Activated naive CD8-positive, alpha-beta T cell treated with anti-CD3 and anti-CD28 coated beads, Interleukin-2, amount 10 ng/mL, durations not matched to agents 7 days and 5 days (primary cell): ENCODE data around the gene IGF2R. TPM values are rescaled to one million over a fixed set of nuclear protein-coding genes. Genes with fewer than 3 reads are reported as not detected.
A peak's percentile ranks its signal among the peaks of the same experiment; 100 is the strongest.

ENCODE experiments used
- ATAC-seq: fragments of 150-1000 bp; cut with Tn5 transposase; one replicate; pipeline ENCODE4 v1.10.0; 2021; ENCODE audit warnings: low read depth, moderate library complexity
- POLR2A ChIA-PET: fragments of 350-600 bp; sonication (Branson Sonifier 250); formaldehyde crosslinking; loops from one replicate; lab custom pipeline; 2021; ENCODE audit warnings: antibody characterized with exemption; lab: Charles Lee
- DNase-seq: peaks from one replicate; pipeline ENCODE4 v3.0.0; 2021
- H3K27ac Mint-ChIP-seq: one replicate; pipeline ENCODE4 v1.8.0; 2022; ENCODE audit warnings: mild to moderate bottlenecking, mixed read lengths
- H3K27me3 Mint-ChIP-seq: one replicate; pipeline ENCODE4 v1.8.0; 2022; ENCODE audit warnings: mild to moderate bottlenecking, moderate library complexity, mixed read lengths
- H3K36me3 Mint-ChIP-seq: one replicate; pipeline ENCODE4 v1.8.0; 2021; ENCODE audit warnings: mild to moderate bottlenecking, mixed read lengths
- H3K4me1 Mint-ChIP-seq: one replicate; pipeline ENCODE4 v1.8.0; 2021; ENCODE audit warnings: mixed read lengths
- H3K4me3 Mint-ChIP-seq: one replicate; pipeline ENCODE4 v1.8.0; 2022; ENCODE audit warnings: mild to moderate bottlenecking, moderate library complexity, mixed read lengths
- H3K9me3 Mint-ChIP-seq: one replicate; pipeline ENCODE4 v1.8.0; 2021; ENCODE audit warnings: mixed read lengths
- total RNA-seq, 2 experiments: library from RNA; stranded (reverse); gene quantifications; one replicate each; pipeline ENCODE4 v1.2.3, GENCODE V29; 2021

The IGF2R gene
- total RNA-seq, 2 experiments from 2014 or later = 75.0 to 77.7 TPM

GRCh38 chr6:160031871-160032270 is 63.0 kb downstream of the IGF2R start:
- Mint-ChIP-seq H3K36me3 (peaks cover 59% of the 10 kb centered on the region), H3K4me1 (peaks cover 15% of the 10 kb centered on the region), H3K4me3 (no peak overlapping the region), H3K27me3 (no peaks in the 10 kb centered on the region), H3K9me3 (no peaks in the 10 kb centered on the region), H3K27ac (no peak overlapping the region)
- POLR2A ChIA-PET = no interaction called here
- no peak for DNase-seq
- ATAC-seq = no peak

GRCh38 chr6:160032538-160032937 is 63.7 kb downstream of the IGF2R start:
- Mint-ChIP-seq H3K9me3 (no peaks in the 10 kb centered on the region), H3K27ac (no peak overlapping the region), H3K4me1 (peaks cover 15% of the 10 kb centered on the region), H3K27me3 (no peaks in the 10 kb centered on the region), H3K36me3 (peaks cover 56% of the 10 kb centered on the region), H3K4me3 (no peak overlapping the region)
- no peak for DNase-seq
- no peak for ATAC-seq
- POLR2A ChIA-PET = no interaction called here

- Mint-ChIP-seq H3K27me3 (no peaks in the 10 kb centered on the region), H3K4me3 (no peak overlapping the region), H3K4me1 (peaks cover 13% of the 10 kb centered on the region), H3K27ac (no peak overlapping the region), H3K9me3 (no peaks in the 10 kb centered on the region), H3K36me3 (peaks cover 50% of the 10 kb centered on the region)
- ATAC-seq (no peak), DNase-seq (no peak)
- POLR2A ChIA-PET = no interaction called here
Observed at GRCh38 chr6:160034036-160034930, 65.4 kb downstream of the IGF2R start.

GRCh38 chr6:160035241-160035640 is 66.4 kb downstream of the IGF2R start:
- no peaks in the 10 kb centered on the region for H3K9me3 Mint-ChIP-seq
- peaks cover 18% of the 10 kb centered on the region for H3K4me1 Mint-ChIP-seq
- ATAC-seq (no peak), DNase-seq (no peak)
- H3K4me3 Mint-ChIP-seq = no peak overlapping the region
- no peaks in the 10 kb centered on the region for H3K27me3 Mint-ChIP-seq
- H3K36me3 Mint-ChIP-seq = peaks cover 45% of the 10 kb centered on the region
- POLR2A ChIA-PET = no interaction called here
- H3K27ac Mint-ChIP-seq = no peak overlapping the region

- peaks cover 46% of the 10 kb centered on the region for H3K36me3 Mint-ChIP-seq
- ATAC-seq = peak; percentile 26
Observed at GRCh38 chr6:160035693-160036330, 66.9 kb downstream of the IGF2R start.

GRCh38 chr6:160036331-160036695 is 67.4 kb downstream of the IGF2R start:
- Mint-ChIP-seq H3K27me3 (no peaks in the 10 kb centered on the region), H3K4me1 (peaks cover 17% of the 10 kb centered on the region), H3K4me3 (no peak overlapping the region), H3K9me3 (no peaks in the 10 kb centered on the region), H3K27ac (no peak overlapping the region), H3K36me3 (peaks cover 49% of the 10 kb centered on the region)
- POLR2A ChIA-PET = no interaction called here
- ATAC-seq = no peak
- no peak for DNase-seq

More at GRCh38 chr6:160035693-160036330, 66.9 kb downstream of the IGF2R start:
- no peaks in the 10 kb centered on the region for H3K27me3 Mint-ChIP-seq
- POLR2A ChIA-PET = no interaction called here
- H3K9me3 Mint-ChIP-seq = no peaks in the 10 kb centered on the region
- no peak for DNase-seq
- H3K27ac Mint-ChIP-seq = no peak overlapping the region
- H3K4me3 Mint-ChIP-seq = no peak overlapping the region
- peaks cover 17% of the 10 kb centered on the region for H3K4me1 Mint-ChIP-seq

GRCh38 chr6:160036790-160037206 is 67.9 kb downstream of the IGF2R start:
- POLR2A ChIA-PET = no interaction called here
- H3K27me3 Mint-ChIP-seq = no peaks in the 10 kb centered on the region
- ATAC-seq (no peak), DNase-seq (no peak)
- H3K36me3 Mint-ChIP-seq = peaks cover 46% of the 10 kb centered on the region
- H3K27ac Mint-ChIP-seq = no peak overlapping the region
- H3K9me3 Mint-ChIP-seq = no peaks in the 10 kb centered on the region
- H3K4me3 Mint-ChIP-seq = no peak overlapping the region
- peaks cover 21% of the 10 kb centered on the region for H3K4me1 Mint-ChIP-seq

GRCh38 chr6:160038479-160038878 is 69.6 kb downstream of the IGF2R start:
- Mint-ChIP-seq H3K36me3 (peaks cover 43% of the 10 kb centered on the region), H3K27me3 (no peaks in the 10 kb centered on the region), H3K4me3 (no peak overlapping the region), H3K4me1 (peaks cover 25% of the 10 kb centered on the region), H3K27ac (no peak overlapping the region), H3K9me3 (no peaks in the 10 kb centered on the region)
- POLR2A ChIA-PET = no interaction called here
- ATAC-seq (no peak), DNase-seq (no peak)

- H3K27ac Mint-ChIP-seq = peak overlapping the region; percentile 42
- H3K9me3 Mint-ChIP-seq = no peaks in the 10 kb centered on the region
- DNase-seq = no peak
- H3K36me3 Mint-ChIP-seq = peaks cover 41% of the 10 kb centered on the region
- POLR2A ChIA-PET = no interaction called here
- ATAC-seq = no peak
- peaks cover 25% of the 10 kb centered on the region for H3K4me1 Mint-ChIP-seq
- H3K4me3 Mint-ChIP-seq = no peak overlapping the region
- no peaks in the 10 kb centered on the region for H3K27me3 Mint-ChIP-seq
Observed at GRCh38 chr6:160039441-160039840, 70.6 kb downstream of the IGF2R start.

- Mint-ChIP-seq H3K4me3 (no peak overlapping the region), H3K4me1 (peaks cover 25% of the 10 kb centered on the region), H3K9me3 (no peaks in the 10 kb centered on the region), H3K27ac (no peak overlapping the region), H3K27me3 (no peaks in the 10 kb centered on the region), H3K36me3 (peaks cover 43% of the 10 kb centered on the region)
- ATAC-seq (no peak), DNase-seq (no peak)
- POLR2A ChIA-PET = no interaction called here
Observed at GRCh38 chr6:160040055-160040454, 71.2 kb downstream of the IGF2R start.

- POLR2A ChIA-PET = no interaction called here
- no peaks in the 10 kb centered on the region for H3K9me3 Mint-ChIP-seq
Observed at GRCh38 chr6:160040527-160041264, 71.8 kb downstream of the IGF2R start.

GRCh38 chr6:160041608-160042007 is 72.7 kb downstream of the IGF2R start:
- Mint-ChIP-seq H3K9me3 (no peaks in the 10 kb centered on the region), H3K4me3 (no peak overlapping the region), H3K27me3 (no peaks in the 10 kb centered on the region), H3K4me1 (peaks cover 23% of the 10 kb centered on the region), H3K27ac (peak overlapping the region; percentile 8), H3K36me3 (peaks cover 39% of the 10 kb centered on the region)
- POLR2A ChIA-PET = no interaction called here
- no peak for DNase-seq
- ATAC-seq = peak; percentile 66

More at GRCh38 chr6:160040527-160041264, 71.8 kb downstream of the IGF2R start:
- peaks cover 46% of the 10 kb centered on the region for H3K36me3 Mint-ChIP-seq
- ATAC-seq (no peak), DNase-seq (no peak)
- H3K4me3 Mint-ChIP-seq = no peak overlapping the region
- no peaks in the 10 kb centered on the region for H3K27me3 Mint-ChIP-seq
- H3K4me1 Mint-ChIP-seq = peaks cover 25% of the 10 kb centered on the region
- no peak overlapping the region for H3K27ac Mint-ChIP-seq

GRCh38 chr6:160042014-160042773 is 73.3 kb downstream of the IGF2R start:
- Mint-ChIP-seq H3K36me3 (peaks cover 36% of the 10 kb centered on the region), H3K4me1 (peaks cover 23% of the 10 kb centered on the region), H3K4me3 (no peak overlapping the region), H3K27ac (peak overlapping the region; percentile 62), H3K27me3 (no peaks in the 10 kb centered on the region), H3K9me3 (no peaks in the 10 kb centered on the region)
- DNase-seq (no peak), ATAC-seq (no peak)
- POLR2A ChIA-PET = no interaction called here
